WI38 (cell line): ENCODE measurements around the gene SYNM.
"Not testable (repeated sequence)": the region's sequence is repeated elsewhere in the genome, so short reads cannot be mapped to it uniquely, and the experiment has no call there.

ENCODE experiments used
- H3K4me3 ChIP-seq: 2 replicates; pipeline ENCODE4 v1.5.1; 2011; ENCODE audit warnings: low read depth, mild to moderate bottlenecking, control low read depth, low read length
- CTCF ChIP-seq: IDR thresholded peaks from 2 replicates; pipeline ENCODE4 v1.5.1; 2012; ENCODE audit warnings: low read depth, mild to moderate bottlenecking, control low read depth, low read length

SYNM gene

GRCh38 chr15:99109555-99110021 lies 4.7 kb downstream of the SYNM start:
- H3K4me3 ChIP-seq = no peak overlapping the region
- no peak for TF ChIP-seq CTCF

GRCh38 chr15:99110093-99110492 lies 5.2 kb downstream of the SYNM start:
- no peak for TF ChIP-seq CTCF
- no peak overlapping the region for H3K4me3 ChIP-seq

- no peak overlapping the region for H3K4me3 ChIP-seq
- no peak for TF ChIP-seq CTCF
Measured at GRCh38 chr15:99110581-99111320, 5.9 kb downstream of the SYNM start.

- not testable (repeated sequence) for H3K4me3 ChIP-seq
Measured at GRCh38 chr15:99111641-99112040, 6.8 kb downstream of the SYNM start.

- H3K4me3 ChIP-seq = no peak overlapping the region
- no peak for TF ChIP-seq CTCF
Measured at GRCh38 chr15:99113547-99114271, 8.8 kb downstream of the SYNM start.

- TF ChIP-seq CTCF = no peak
- no peak overlapping the region for H3K4me3 ChIP-seq
Measured at GRCh38 chr15:99114511-99115299, 9.8 kb downstream of the SYNM start.

- TF ChIP-seq CTCF = no peak
- H3K4me3 ChIP-seq = no peak overlapping the region
Measured at GRCh38 chr15:99115300-99116215, 10.7 kb downstream of the SYNM start.
